Spleen (tissue), 11 donors: ENCODE results near the gene SHROOM4. TPM values are rescaled to one million over a fixed set of nuclear protein-coding genes. Genes with fewer than 3 reads are reported as not detected.

ENCODE experiments used
- DNase-seq: peaks from one replicate; pipeline ENCODE4 v3.0.0-alpha.2; 2020
- H3K27ac ChIP-seq, 8 donors: fragments of 200-600 bp; sonication (generic) in 7 of 8; 1 replicate in 4 of 8; 2 replicates in 4 of 8; pipeline versions ENCODE4 v1.5.0 to v1.8.0; 2016 to 2021; ENCODE audit warnings: inconsistent platforms in 4 of 8, mild to moderate bottlenecking in 4 of 8, moderate library complexity in 1 of 8
- H3K27me3 ChIP-seq, 7 donors: fragments of 200-600 bp; sonication (generic) in 6 of 7; replicated peaks in 1 of 7; 1 replicate in 4 of 7; 2 replicates in 3 of 7; pipeline versions ENCODE4 v1.5.0 to v1.8.0; 2016 to 2021; ENCODE audit warnings: inconsistent platforms in 3 of 7, mild to moderate bottlenecking in 1 of 7
- H3K36me3 ChIP-seq, 6 donors: fragments of 200-600 bp; sonication (generic) in 5 of 6; 1 replicate in 4 of 6; 2 replicates in 2 of 6; pipeline versions ENCODE4 v1.5.0 to v1.8.0; 2016 to 2021; ENCODE audit warnings: inconsistent platforms in 2 of 6
- H3K4me1 ChIP-seq, 6 donors: fragments of 200-600 bp; sonication (generic) in 5 of 6; 1 replicate in 3 of 6; 2 replicates in 3 of 6; pipeline versions ENCODE4 v1.5.0 to v1.8.0; 2016 to 2021; ENCODE audit warnings: inconsistent platforms in 3 of 6
- H3K4me3 ChIP-seq, 8 donors: fragments of 200-600 bp; sonication (generic) in 7 of 8; 1 replicate in 4 of 8; 2 replicates in 4 of 8; pipeline versions ENCODE4 v1.5.0 to v1.8.0; 2016 to 2021; ENCODE audit warnings: inconsistent platforms in 4 of 8, mild to moderate bottlenecking in 4 of 8, moderate library complexity in 2 of 8
- H3K9me3 ChIP-seq, 8 donors: fragments of 200-600 bp; sonication (generic) in 7 of 8; 1 replicate in 4 of 8; 2 replicates in 4 of 8; pipeline versions ENCODE4 v1.5.0 to v1.8.0; 2016 to 2021; ENCODE audit warnings: inconsistent platforms in 4 of 8
- POLR2A ChIP-seq, 3 donors: fragments of 450-650 bp; IDR thresholded peaks; one replicate each; pipeline ENCODE4 v1.5.1; 2017; ENCODE audit warnings: antibody characterized with exemption in 3 of 3, mild to moderate bottlenecking in 1 of 3
- POLR2AphosphoS5 ChIP-seq, 3 donors: sonication (generic); formaldehyde crosslinking; IDR thresholded peaks; one replicate each; pipeline ENCODE4 v1.5.1; 2017; ENCODE audit warnings: antibody characterized with exemption in 3 of 3
- WGBS, 5 donors: extraction: QIAGEN DNeasy Blood & Tissue Kit in 3 of 5; methylation state at CpG; one replicate each; pipeline versions ENCODE4 v1.1.5 to v1.1.7; 2013 to 2018; 5-methylcytosine and 5-hydroxymethylcytosine counted together
- intact Hi-C: fragments of 100-400 bp; cut with DNase I; formaldehyde crosslinking; loops from one replicate; pipeline ENCODE4 v1.15.0; 2023; ENCODE audit warnings: low total_unique reads
- polyA plus RNA-seq, 3 donors: library from polyadenylated mRNA; stranded (reverse); fragments of 200-250 nt; gene quantifications; one replicate each; pipeline ENCODE4 v1.2.1, GENCODE V29; 2013
- total RNA-seq, 7 donors: library from RNA; depleted of rRNA in 3 of 7; stranded (reverse); fragments of >200 nt in 3 of 7; fragmentation: NEBNext Ultra II Directional in 4 of 7; extraction: Animal tissue kit (Norgen Biotek cat#: 25700) in 4 of 7; gene quantifications; one replicate each; pipeline versions ENCODE4 v1.1.0 to v1.2.1, GENCODE V29; 2016 to 2021
- TF ChIP-seq, protein P1 (sequence below), 11 experiments: fragments of 200-600 bp in 7 of 11; fragments of 450-650 bp in 4 of 11; sonication (generic) in 4 of 11; IDR thresholded peaks in 8 of 11; conservative IDR thresholded peaks in 3 of 11; 1 replicate in 7 of 11; 2 replicates in 4 of 11; pipeline versions ENCODE4 v1.4.0 to v1.8.0; 2016 to 2021; ENCODE audit warnings: antibody characterized with exemption in 11 of 11, inconsistent platforms in 4 of 11, mild to moderate bottlenecking in 1 of 11
- donor health status: healthy with polysubstance abuse.
- donor health status: DM: no; HTN: no; CAD: no; lungs with moderate emphysema.
- donor health status: DM: no; HTN: no; CAD: no.
- donor health status: Bipolar disorder and iron deficiency.
- donor health status: healthy.
- donor health status: DM: no; HTN: no; CAD: no.
- donor health status: DM: yes; HTN: yes; CAD: no.

Gene SHROOM4
- total and polyA plus RNA-seq, 10 donors = 0.24 to 4.4 (median 2.4) TPM

- intact Hi-C loops = no loop called here
- Histone ChIP-seq H3K9me3 (no peaks in the 10 kb centered on the region), H3K27ac (no peak overlapping the region), H3K27me3 (peaks cover 0 to 3% (median 0%) of the 10 kb centered on the region in 7 donors), H3K36me3 (no peaks in the 10 kb centered on the region), H3K4me1 (no peaks in the 10 kb centered on the region), H3K4me3 (no peak overlapping the region)
- 36 to 80% (median 71%) methylated on average over 3 of the region's 3 CpGs for WGBS, 5 donors
- no peak for TF ChIP-seq POLR2A (IDR thresholded peaks at IDR 0.05)
- TF ChIP-seq, protein P1, sequence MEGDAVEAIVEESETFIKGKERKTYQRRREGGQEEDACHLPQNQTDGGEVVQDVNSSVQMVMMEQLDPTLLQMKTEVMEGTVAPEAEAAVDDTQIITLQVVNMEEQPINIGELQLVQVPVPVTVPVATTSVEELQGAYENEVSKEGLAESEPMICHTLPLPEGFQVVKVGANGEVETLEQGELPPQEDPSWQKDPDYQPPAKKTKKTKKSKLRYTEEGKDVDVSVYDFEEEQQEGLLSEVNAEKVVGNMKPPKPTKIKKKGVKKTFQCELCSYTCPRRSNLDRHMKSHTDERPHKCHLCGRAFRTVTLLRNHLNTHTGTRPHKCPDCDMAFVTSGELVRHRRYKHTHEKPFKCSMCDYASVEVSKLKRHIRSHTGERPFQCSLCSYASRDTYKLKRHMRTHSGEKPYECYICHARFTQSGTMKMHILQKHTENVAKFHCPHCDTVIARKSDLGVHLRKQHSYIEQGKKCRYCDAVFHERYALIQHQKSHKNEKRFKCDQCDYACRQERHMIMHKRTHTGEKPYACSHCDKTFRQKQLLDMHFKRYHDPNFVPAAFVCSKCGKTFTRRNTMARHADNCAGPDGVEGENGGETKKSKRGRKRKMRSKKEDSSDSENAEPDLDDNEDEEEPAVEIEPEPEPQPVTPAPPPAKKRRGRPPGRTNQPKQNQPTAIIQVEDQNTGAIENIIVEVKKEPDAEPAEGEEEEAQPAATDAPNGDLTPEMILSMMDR (IDR thresholded peaks at IDR 0.05 in 8 of 11, conservative IDR thresholded peaks at IDR 0.05 in 3 of 11) = no peak
- no peak for TF ChIP-seq POLR2AphosphoS5 (IDR thresholded peaks at IDR 0.05)
- DNase-seq = no peak
These were observed 207.6 kb downstream of the SHROOM4 start for GRCh38 chrX:50606300-50606950.

GRCh38 chrX:50596056-50596455, 217.9 kb downstream of the SHROOM4 start:
- Histone ChIP-seq H3K4me1 (no peaks in the 10 kb centered on the region), H3K27me3 (no peaks in the 10 kb centered on the region), H3K36me3 (no peaks in the 10 kb centered on the region), H3K9me3 (no peaks in the 10 kb centered on the region), H3K27ac (no peak overlapping the region), H3K4me3 (no peak overlapping the region)
- TF ChIP-seq, protein P1 (IDR thresholded peaks at IDR 0.05 in 8 of 11, conservative IDR thresholded peaks at IDR 0.05 in 3 of 11) = no peak
- TF ChIP-seq POLR2AphosphoS5 (IDR thresholded peaks at IDR 0.05) (no peak), POLR2A (IDR thresholded peaks at IDR 0.05) (no peak)
- no peak for DNase-seq
- intact Hi-C loops = no loop called here

GRCh38 chrX:50594788-50595187, 219.2 kb downstream of the SHROOM4 start:
- no peak for DNase-seq
- Histone ChIP-seq H3K4me3 (no peak overlapping the region), H3K9me3 (no peaks in the 10 kb centered on the region), H3K27ac (no peak overlapping the region), H3K36me3 (no peaks in the 10 kb centered on the region), H3K4me1 (no peaks in the 10 kb centered on the region), H3K27me3 (no peaks in the 10 kb centered on the region)
- intact Hi-C loops = no loop called here
- no peak for TF ChIP-seq POLR2A (IDR thresholded peaks at IDR 0.05)
- TF ChIP-seq POLR2AphosphoS5 (IDR thresholded peaks at IDR 0.05) = no peak
- TF ChIP-seq, protein P1 (IDR thresholded peaks at IDR 0.05 in 8 of 11, conservative IDR thresholded peaks at IDR 0.05 in 3 of 11) = no peak

- H3K4me1 ChIP-seq = no peaks in the 10 kb centered on the region
- intact Hi-C loops = loop anchor here (10.0 kb wide), 2 partner anchors 482 to 672 kb away; no protein-coding TSS in a partner anchor
- no peaks in the 10 kb centered on the region for H3K9me3 ChIP-seq
- H3K27me3 ChIP-seq = peaks cover 0 to 5% (median 0%) of the 10 kb centered on the region in 7 donors
- H3K27ac ChIP-seq = no peak overlapping the region
- no peak for DNase-seq
- 86 to 96% (median 92%) methylated on average over 3 of the region's 3 CpGs for WGBS, 5 donors
- H3K4me3 ChIP-seq = no peak overlapping the region
- TF ChIP-seq POLR2A (IDR thresholded peaks at IDR 0.05) (no peak), POLR2AphosphoS5 (IDR thresholded peaks at IDR 0.05) (no peak)
- TF ChIP-seq, protein P1 (IDR thresholded peaks at IDR 0.05 in 8 of 11, conservative IDR thresholded peaks at IDR 0.05 in 3 of 11) = no peak
- no peaks in the 10 kb centered on the region for H3K36me3 ChIP-seq
These were observed 227.0 kb downstream of the SHROOM4 start for GRCh38 chrX:50586980-50587379.
